GM12892 (cell line): ENCODE measurements around the gene MAGEF1.

Experiments used
- POLR2A ChIP-seq: IDR thresholded peaks from 2 replicates; pipeline ENCODE4 v1.6.1; 2011; ENCODE audit warnings: low read depth, low read length, control low read depth
- POLR2AphosphoS5 ChIP-seq: IDR thresholded peaks from 2 replicates; pipeline ENCODE4 v1.6.1; 2011; ENCODE audit warnings: low read depth, low read length, control low read depth
- TAF1 ChIP-seq: IDR thresholded peaks from 2 replicates; pipeline ENCODE4 v1.6.1; 2011; ENCODE audit warnings: low read depth, mild to moderate bottlenecking, control low read depth, low read length, borderline replicate concordance

DNA sequence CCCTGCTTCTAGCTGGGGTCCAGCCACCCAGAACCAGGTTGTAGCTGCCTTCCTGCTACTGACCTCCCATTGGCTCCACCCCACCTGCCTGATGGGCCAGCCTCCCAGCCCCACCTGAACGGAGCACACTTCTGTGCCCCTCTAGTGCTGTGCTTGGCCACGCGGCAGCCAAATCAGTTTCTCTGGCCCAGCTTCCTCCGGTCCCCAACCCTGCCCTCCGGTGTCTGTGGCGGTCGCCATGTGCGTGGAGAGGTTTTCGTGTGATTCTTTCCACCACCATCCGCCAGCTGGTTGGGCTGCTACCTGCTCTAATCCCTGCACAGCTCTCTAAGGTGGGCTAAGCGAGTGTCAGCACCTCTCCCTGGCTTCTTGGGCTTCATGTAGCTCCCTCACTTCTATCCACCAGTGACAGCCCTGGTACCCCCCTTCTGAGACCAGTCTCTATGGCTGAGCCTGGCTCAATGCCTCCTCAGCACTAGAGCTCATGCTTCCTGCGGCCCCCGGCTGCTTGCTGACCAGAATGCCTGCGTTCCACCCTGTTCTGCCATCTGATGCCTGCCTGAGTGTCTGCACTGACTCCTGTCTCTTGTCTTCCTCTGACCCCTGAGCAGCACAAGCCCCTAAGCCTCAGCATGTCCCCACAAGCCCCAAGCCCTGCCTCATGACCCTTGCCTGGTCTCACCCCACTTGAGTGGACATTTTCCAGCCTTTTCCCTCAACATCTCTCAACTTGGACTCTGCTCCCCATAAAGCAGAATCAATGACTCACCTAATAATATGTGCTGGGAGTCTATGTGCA is 23.2 kb upstream of the MAGEF1 start:
- no peak for TF ChIP-seq POLR2A
- TF ChIP-seq POLR2AphosphoS5: no peak
- no peak for TF ChIP-seq TAF1
